IPS-18a (cell line): ENCODE data around the gene GBX2.

ENCODE experiments used
- H3K27ac ChIP-seq: one replicate; pipeline ENCODE4 v1.5.1; 2013; ENCODE audit warnings: low read length
- H3K27me3 ChIP-seq: one replicate; pipeline ENCODE4 v1.6.1; 2013; ENCODE audit warnings: mild to moderate bottlenecking, low read length; ENCODE audit not compliant: control insufficient read depth, insufficient read depth
- H3K36me3 ChIP-seq: one replicate; pipeline ENCODE4 v1.6.1; 2013; ENCODE audit warnings: low read depth, low read length; ENCODE audit not compliant: control insufficient read depth
- H3K4me1 ChIP-seq: one replicate; pipeline ENCODE4 v1.6.1; 2013; ENCODE audit warnings: low read depth, low read length; ENCODE audit not compliant: control insufficient read depth
- H3K4me3 ChIP-seq: one replicate; pipeline ENCODE4 v1.5.1; 2013; ENCODE audit warnings: low read length
- H3K9ac ChIP-seq: one replicate; pipeline ENCODE4 v1.6.1; 2013; ENCODE audit warnings: mild to moderate bottlenecking, low read length, moderate library complexity
- H3K9me3 ChIP-seq: one replicate; pipeline ENCODE4 v1.6.1; 2013; ENCODE audit warnings: low read depth, low read length; ENCODE audit not compliant: control insufficient read depth

Gene GBX2

GRCh38 chr2:236120829-236121228 is 47.4 kb downstream of the GBX2 start:
- Histone ChIP-seq H3K9me3 (no peaks in the 10 kb centered on the region), H3K9ac (no peak overlapping the region), H3K4me1 (peaks cover 12% of the 10 kb centered on the region), H3K27me3 (peaks cover 33% of the 10 kb centered on the region), H3K36me3 (peaks cover 2% of the 10 kb centered on the region), H3K4me3 (no peak overlapping the region), H3K27ac (no peak overlapping the region)

DNA sequence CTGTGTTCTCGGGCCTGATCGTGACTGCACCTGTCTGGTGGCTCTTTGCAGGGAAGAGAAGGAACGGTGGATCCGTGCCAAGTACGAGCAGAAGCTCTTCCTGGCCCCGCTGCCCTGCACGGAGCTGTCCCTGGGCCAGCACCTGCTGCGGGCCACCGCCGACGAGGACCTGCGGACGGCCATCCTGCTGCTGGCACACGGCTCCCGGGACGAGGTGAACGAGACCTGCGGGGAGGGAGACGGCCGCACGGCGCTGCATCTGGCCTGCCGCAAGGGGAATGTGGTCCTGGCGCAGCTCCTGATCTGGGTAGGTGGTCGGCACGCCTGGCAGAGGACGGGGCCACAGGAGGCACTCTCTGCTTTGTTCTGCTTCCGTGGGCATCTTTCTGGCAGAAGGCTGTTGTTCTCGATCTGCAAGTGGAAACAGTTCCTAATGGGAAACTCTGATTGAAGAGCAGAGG is 48.0 kb downstream of the GBX2 start:
- no peak overlapping the region for H3K9ac ChIP-seq
- peaks cover 33% of the 10 kb centered on the region for H3K27me3 ChIP-seq

GRCh38 chr2:236119476-236119875 is 48.7 kb downstream of the GBX2 start:
- peaks cover 12% of the 10 kb centered on the region for H3K4me1 ChIP-seq
- H3K9ac ChIP-seq, result no peak overlapping the region
- H3K9me3 ChIP-seq, result no peaks in the 10 kb centered on the region
- peaks cover 1% of the 10 kb centered on the region for H3K36me3 ChIP-seq
- H3K27ac ChIP-seq, result no peak overlapping the region
- H3K4me3 ChIP-seq, result no peak overlapping the region
- peaks cover 33% of the 10 kb centered on the region for H3K27me3 ChIP-seq

More for the DNA sequence above, 48.0 kb downstream of the GBX2 start:
- Histone ChIP-seq H3K27ac (no peak overlapping the region), H3K4me3 (no peak overlapping the region), H3K9me3 (no peaks in the 10 kb centered on the region), H3K4me1 (peaks cover 12% of the 10 kb centered on the region), H3K36me3 (peaks cover 2% of the 10 kb centered on the region)

DNA sequence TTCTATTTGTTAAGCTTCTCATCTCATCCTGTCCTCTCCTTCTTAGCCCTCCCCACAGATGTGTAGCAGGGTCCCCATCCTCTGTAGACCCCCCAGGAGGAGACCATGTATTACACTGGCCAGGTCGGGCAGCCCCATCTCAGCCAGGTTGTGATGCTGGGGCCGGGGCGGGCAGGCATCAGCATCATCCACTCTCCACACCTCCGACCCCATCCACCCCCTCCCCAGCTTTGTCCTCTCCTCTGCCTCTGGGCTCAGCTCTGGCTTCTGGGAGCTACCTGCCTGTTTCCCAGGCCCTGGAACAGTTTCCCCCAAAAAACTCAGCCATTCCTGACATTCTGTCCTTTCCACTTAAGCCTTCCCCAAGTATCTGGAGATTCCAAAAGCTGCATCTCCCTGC is 49.2 kb downstream of the GBX2 start:
- peaks cover 33% of the 10 kb centered on the region for H3K27me3 ChIP-seq
- H3K4me1 ChIP-seq, result peaks cover 12% of the 10 kb centered on the region
- H3K36me3 ChIP-seq, result no peaks in the 10 kb centered on the region
- H3K27ac ChIP-seq, result no peak overlapping the region
- no peak overlapping the region for H3K4me3 ChIP-seq
- H3K9ac ChIP-seq, result no peak overlapping the region
- H3K9me3 ChIP-seq, result no peaks in the 10 kb centered on the region

DNA sequence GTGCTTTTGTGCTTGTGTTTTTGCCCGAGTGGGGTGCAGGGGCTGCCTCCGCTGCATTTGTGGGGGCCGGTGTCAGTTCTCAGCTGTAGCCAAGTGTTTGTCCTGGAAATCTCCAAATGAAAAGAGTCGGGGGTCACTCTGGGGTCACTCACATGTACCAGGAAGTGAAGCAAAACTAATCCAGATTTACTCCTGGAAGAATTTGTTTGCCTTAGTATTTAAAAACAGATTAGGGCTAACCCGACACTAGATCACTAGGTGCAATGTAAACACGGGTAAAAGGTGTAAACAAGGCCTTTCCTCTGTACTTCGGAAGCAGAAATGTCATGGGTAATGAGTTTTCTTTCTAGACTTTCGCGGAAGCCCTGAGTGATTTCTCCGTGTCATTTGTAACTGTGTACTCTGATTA is 50.3 kb downstream of the GBX2 start:
- H3K9me3 ChIP-seq, result no peaks in the 10 kb centered on the region
- no peak overlapping the region for H3K4me3 ChIP-seq
- peaks cover 12% of the 10 kb centered on the region for H3K4me1 ChIP-seq
- no peak overlapping the region for H3K9ac ChIP-seq
- peaks cover 33% of the 10 kb centered on the region for H3K27me3 ChIP-seq
- H3K36me3 ChIP-seq, result no peaks in the 10 kb centered on the region
- H3K27ac ChIP-seq, result no peak overlapping the region

GRCh38 chr2:236117401-236117800 is 50.8 kb downstream of the GBX2 start:
- no peaks in the 10 kb centered on the region for H3K9me3 ChIP-seq
- no peak overlapping the region for H3K27ac ChIP-seq
- H3K9ac ChIP-seq, result no peak overlapping the region
- H3K4me3 ChIP-seq, result no peak overlapping the region
- H3K4me1 ChIP-seq, result peaks cover 12% of the 10 kb centered on the region
- no peaks in the 10 kb centered on the region for H3K36me3 ChIP-seq
- peaks cover 33% of the 10 kb centered on the region for H3K27me3 ChIP-seq
